Stomach (tissue), 4 donors: ENCODE data around the gene LIN7A.

Experiments
- CTCF ChIP-seq, 7 experiments: fragments of 450-650 bp in 4 of 7; fragments of 200-600 bp in 3 of 7; sonication (generic) in 3 of 7; IDR thresholded peaks; one replicate each; pipeline ENCODE4 v1.5.1; 2016 to 2019; ENCODE audit warnings: antibody characterized with exemption in 7 of 7, control low read depth in 2 of 7, mild to moderate bottlenecking in 1 of 7
- EP300 ChIP-seq: sonication (generic); formaldehyde crosslinking; IDR thresholded peaks from one replicate; pipeline ENCODE4 v1.6.1; 2017; ENCODE audit warnings: antibody characterized with exemption
- POLR2A ChIP-seq, 4 donors: fragments of 450-650 bp; IDR thresholded peaks; one replicate each; pipeline ENCODE4 v1.6.1; 2016; ENCODE audit warnings: antibody characterized with exemption in 4 of 4, control low read depth in 2 of 4, mild to moderate bottlenecking in 1 of 4, moderate library complexity in 1 of 4
- POLR2AphosphoS5 ChIP-seq, 3 donors: sonication (generic); formaldehyde crosslinking; IDR thresholded peaks; one replicate each; pipeline ENCODE4 v1.6.1; 2016; ENCODE audit warnings: antibody characterized with exemption in 3 of 3

GRCh38 chr12:80892597-80893445 lies 44.9 kb downstream of the LIN7A start:
- no peak for TF ChIP-seq CTCF (IDR thresholded peaks at IDR 0.05)
- no peak for TF ChIP-seq POLR2A (IDR thresholded peaks at IDR 0.05)
- TF ChIP-seq POLR2AphosphoS5 (IDR thresholded peaks at IDR 0.05), result no peak
- no peak for TF ChIP-seq EP300
